ENCODE measurements around the gene TADA1.

DNA sequence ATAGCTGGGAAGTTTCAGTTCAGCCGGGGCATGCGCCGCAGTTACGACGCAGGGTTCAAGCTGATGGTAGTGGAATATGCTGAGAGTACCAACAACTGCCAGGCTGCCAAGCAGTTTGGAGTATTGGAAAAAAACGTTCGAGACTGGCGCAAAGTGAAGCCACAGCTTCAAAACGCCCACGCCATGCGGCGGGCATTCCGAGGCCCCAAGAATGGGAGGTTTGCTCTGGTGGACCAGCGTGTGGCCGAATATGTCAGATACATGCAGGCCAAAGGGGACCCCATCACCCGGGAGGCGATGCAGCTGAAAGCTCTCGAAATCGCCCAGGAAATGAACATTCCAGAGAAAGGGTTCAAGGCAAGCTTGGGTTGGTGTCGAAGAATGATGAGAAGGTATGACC is 26.9 kb downstream of the TADA1 start:
- TF ChIP-seq POLR2A (IDR thresholded peaks at IDR 0.05; ENCODE audit: low read length) (no peak), GATA1 (IDR thresholded peaks at IDR 0.05; ENCODE audit: low read depth, low read length) (no peak)

All from erythroblast (primary cell).